Fibroblast of skin of abdomen (primary cell): ENCODE data around the gene MAGI2.

Experiments
- DNase-seq: peaks from one replicate; pipeline ENCODE4 v3.0.0-alpha.2; 2013

MAGI2 gene

GRCh38 chr7:78709658-78710057 is 743.8 kb downstream of the MAGI2 start:
- no peak for DNase-seq

GRCh38 chr7:78704504-78704903 is 749.0 kb downstream of the MAGI2 start:
- no peak for DNase-seq

- DNase-seq = peak; percentile 30
These were observed 750.1 kb downstream of the MAGI2 start for GRCh38 chr7:78703391-78703790.

GRCh38 chr7:78702770-78703169 is 750.7 kb downstream of the MAGI2 start:
- peak; percentile 98 for DNase-seq

GRCh38 chr7:78695826-78696225 is 757.6 kb downstream of the MAGI2 start:
- DNase-seq = no peak

GRCh38 chr7:78691584-78691983 is 761.9 kb downstream of the MAGI2 start:
- DNase-seq = no peak

GRCh38 chr7:78690174-78690573 is 763.3 kb downstream of the MAGI2 start:
- DNase-seq = peak; percentile 56

- DNase-seq = no peak
These were observed 765.1 kb downstream of the MAGI2 start for GRCh38 chr7:78688376-78688775.

- no peak for DNase-seq
These were observed 767.3 kb downstream of the MAGI2 start for GRCh38 chr7:78686189-78686588.

- DNase-seq = no peak
These were observed 769.3 kb downstream of the MAGI2 start for GRCh38 chr7:78684201-78684600.

GRCh38 chr7:78683566-78683965 is 769.9 kb downstream of the MAGI2 start:
- DNase-seq = no peak

GRCh38 chr7:78679112-78679876 is 774.2 kb downstream of the MAGI2 start:
- no peak for DNase-seq

GRCh38 chr7:78677391-78677790 is 776.1 kb downstream of the MAGI2 start:
- DNase-seq = peak; percentile 28

- no peak for DNase-seq
These were observed 778.0 kb downstream of the MAGI2 start for GRCh38 chr7:78675511-78675910.

GRCh38 chr7:78673272-78673671 is 780.2 kb downstream of the MAGI2 start:
- DNase-seq = no peak

GRCh38 chr7:78662939-78663338 is 790.5 kb downstream of the MAGI2 start:
- DNase-seq = no peak

- no peak for DNase-seq
These were observed 803.5 kb downstream of the MAGI2 start for GRCh38 chr7:78649976-78650375.

- no peak for DNase-seq
These were observed 804.2 kb downstream of the MAGI2 start for GRCh38 chr7:78649236-78649635.

GRCh38 chr7:78642751-78643150 is 810.7 kb downstream of the MAGI2 start:
- DNase-seq = no peak

- DNase-seq = no peak
These were observed 815.1 kb downstream of the MAGI2 start for GRCh38 chr7:78638364-78638763.

GRCh38 chr7:78636727-78637126 is 816.7 kb downstream of the MAGI2 start:
- no peak for DNase-seq

GRCh38 chr7:78635026-78635793 is 818.3 kb downstream of the MAGI2 start:
- DNase-seq = peak; percentile 9

GRCh38 chr7:78634093-78634492 is 819.4 kb downstream of the MAGI2 start:
- DNase-seq = no peak

GRCh38 chr7:78620920-78621319 is 832.5 kb downstream of the MAGI2 start:
- peak; percentile 10 for DNase-seq
